ENCODE measurements around the gene CCDC50.
A peak's percentile ranks its signal among the peaks of the same experiment; 100 is the strongest.

CCDC50 gene

DNA sequence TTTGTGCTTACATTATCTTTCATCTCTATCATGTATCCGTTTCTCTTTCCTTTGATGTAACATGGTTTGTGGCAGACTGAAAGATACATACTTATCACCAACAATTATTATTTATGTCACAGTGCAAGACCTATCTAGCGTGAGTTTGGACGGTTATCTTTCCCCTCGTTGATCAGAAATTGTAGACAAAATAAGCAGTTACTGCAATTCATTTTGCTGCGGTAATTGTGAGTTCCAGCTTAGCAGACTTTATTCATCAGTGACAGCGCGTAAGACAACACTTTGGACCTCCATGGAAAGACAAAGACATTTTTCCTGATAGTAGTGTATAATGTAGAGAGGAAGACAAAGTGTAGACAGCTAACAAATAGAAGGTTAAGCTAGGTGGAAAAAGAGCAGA, 52.1 kb downstream of the CCDC50 start:
- no peak for DNase-seq

- no peak for DNase-seq
These were observed 53.5 kb downstream of the CCDC50 start for GRCh38 chr3:191382661-191383060.

- DNase-seq, result no peak
These were observed 53.9 kb downstream of the CCDC50 start for GRCh38 chr3:191383124-191383523.

DNA sequence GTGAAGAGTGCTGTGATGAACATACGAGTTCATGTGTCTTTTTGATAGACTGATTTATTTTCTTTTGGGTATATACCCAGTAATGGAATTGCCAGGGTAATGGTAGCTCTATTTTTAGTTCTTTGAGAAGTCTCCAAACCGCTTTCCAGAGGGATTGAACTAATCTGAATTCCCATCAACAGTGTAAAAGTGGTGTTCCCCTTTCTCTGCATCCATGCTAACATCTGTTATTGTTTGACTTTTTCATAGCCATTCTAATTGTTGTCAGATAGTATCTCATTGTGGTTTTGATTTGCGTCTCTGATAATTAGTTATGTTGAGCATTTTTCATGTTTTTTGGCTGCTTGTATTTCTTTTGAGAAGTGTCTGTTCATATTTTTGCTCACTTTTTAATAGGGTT, 55.9 kb downstream of the CCDC50 start:
- DNase-seq, result no peak

- no peak for DNase-seq
These were observed 58.4 kb downstream of the CCDC50 start for GRCh38 chr3:191387441-191388077.

DNA sequence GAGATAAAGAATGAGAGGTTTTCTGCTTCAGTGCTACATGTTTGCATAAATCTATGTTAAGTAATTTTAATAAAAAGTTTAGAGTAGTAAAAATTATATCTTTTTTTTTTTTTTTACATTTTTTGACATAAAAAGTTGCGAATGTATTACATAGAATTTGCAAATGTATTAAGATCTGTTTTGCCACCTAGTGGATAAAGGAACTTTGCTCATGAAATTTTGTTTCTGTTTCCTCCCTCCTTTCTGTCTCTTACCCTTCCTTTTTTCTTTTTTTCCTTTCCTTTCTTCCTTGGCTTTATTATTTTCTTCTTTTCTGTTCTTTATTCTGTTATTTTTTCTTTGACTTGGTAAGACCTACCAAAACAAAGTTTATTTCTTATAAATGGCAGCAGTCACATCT, 59.6 kb downstream of the CCDC50 start:
- no peak for DNase-seq

- DNase-seq, result no peak
These were observed 61.4 kb downstream of the CCDC50 start for GRCh38 chr3:191390580-191390979.

GRCh38 chr3:191391861-191392808, 62.9 kb downstream of the CCDC50 start:
- no peak for DNase-seq

GRCh38 chr3:191393146-191393545, 64.0 kb downstream of the CCDC50 start:
- no peak for DNase-seq

DNA sequence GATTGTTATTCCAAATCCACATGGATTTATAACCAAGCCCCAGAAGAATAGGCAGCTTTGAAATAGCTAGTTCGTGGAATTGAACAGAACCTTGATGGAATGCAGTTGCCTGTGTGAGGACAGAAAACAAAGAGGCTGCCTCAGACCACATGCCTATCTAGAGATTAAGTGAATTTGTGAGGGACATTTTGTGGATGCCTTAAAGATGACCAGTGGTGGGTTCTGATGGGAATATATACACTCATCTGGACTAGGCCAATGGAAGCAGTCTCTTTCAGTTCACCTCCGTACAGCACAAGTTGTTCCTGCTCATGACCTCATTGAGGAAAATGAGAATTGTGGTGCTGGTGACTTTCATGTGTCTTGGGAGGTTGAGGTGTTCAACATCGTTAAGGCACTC, 68.6 kb downstream of the CCDC50 start:
- no peak for DNase-seq

DNA sequence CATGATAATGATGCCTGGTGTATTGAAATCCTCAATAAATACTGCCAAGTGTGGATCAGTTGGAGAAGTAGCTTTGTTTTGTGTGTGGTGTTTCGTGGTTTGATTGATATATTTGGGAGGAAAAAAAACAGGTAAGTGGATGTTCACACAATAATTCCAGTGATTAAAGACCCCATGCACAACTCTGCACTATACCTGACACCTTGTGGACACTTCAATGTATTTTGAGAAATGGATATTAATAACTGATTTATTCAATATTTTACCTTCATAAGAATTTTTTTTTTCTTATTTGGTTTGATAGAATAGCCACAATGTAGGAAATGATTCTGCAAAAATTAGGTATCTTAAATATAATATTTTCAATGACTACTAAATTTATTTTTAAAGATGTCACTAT, 69.4 kb downstream of the CCDC50 start:
- no peak for DNase-seq

DNA sequence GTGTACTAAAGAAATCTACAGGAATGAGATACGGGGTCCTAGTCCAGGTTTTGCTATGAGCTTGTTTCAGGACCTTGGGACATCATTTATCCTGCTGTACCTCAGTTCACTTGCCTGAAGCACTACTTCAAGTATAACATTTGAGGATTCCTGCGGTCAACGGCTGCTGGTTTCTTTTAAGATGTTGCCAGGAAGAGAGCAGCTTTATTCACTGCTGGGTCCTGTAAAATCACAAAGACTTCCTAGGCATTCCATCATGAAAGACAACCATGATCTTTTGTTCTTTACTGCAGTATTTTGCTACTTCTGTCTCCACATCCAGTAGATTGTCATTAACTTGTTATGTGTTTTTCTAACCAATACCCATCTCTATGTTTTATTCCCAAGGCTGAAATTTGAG, 70.7 kb downstream of the CCDC50 start:
- DNase-seq, result no peak

DNA sequence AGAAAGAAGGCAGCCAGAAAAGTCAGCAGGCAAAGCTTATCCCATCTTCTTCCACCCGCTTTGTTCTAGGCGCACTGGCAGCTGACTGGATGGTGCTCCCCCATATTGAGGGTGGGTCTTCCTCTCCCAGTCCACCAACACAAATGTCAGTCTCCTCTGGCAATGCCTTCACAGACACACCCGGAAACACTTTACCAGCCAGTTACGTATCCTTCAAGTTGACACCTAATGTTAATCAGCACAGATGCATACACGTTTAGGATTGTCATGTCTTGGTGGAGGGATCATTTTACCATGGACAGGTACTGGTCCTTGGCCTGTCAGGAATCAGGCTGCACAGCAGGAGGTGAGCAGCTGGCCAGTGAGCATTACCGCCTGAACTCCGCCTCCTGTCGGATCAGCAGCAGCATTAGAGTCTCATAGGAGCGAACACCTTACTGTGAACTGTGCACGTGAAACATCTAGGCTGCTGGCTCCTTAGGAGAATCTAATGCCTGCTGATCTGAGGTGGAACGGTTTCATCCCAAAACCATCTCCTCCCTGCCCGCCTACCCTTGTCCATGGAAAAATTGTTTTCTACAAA, 72.7 kb downstream of the CCDC50 start:
- no peak for DNase-seq

DNA sequence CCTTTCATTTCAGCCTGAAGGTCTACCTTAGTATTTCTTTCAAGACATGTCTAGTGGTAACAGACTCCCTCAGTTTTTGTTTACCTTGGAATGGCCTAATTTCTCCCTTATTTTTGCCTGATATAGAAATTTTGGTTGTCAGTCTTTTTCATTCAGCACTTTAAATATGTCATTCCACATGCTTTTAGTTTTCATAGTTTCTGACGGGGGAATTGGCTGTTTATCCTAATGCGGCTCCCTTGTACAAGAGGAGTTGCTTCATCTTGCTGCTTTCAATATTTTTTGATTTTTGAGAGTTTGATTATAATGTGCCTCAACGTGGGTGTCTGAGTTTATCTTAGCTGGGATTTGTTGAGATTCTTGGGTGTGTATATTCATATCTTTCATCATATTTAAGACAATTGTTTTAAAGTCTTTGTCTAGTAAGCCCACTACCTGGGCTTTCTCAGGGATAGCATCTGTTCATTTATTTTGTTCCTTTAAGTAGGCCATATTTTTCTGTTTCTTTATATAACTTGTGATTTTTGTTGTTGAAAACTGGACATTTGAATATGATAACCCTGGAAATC, 80.7 kb downstream of the CCDC50 start:
- no peak for DNase-seq

GRCh38 chr3:191412759-191413158, 83.6 kb downstream of the CCDC50 start:
- DNase-seq, result peak; percentile 30

DNA sequence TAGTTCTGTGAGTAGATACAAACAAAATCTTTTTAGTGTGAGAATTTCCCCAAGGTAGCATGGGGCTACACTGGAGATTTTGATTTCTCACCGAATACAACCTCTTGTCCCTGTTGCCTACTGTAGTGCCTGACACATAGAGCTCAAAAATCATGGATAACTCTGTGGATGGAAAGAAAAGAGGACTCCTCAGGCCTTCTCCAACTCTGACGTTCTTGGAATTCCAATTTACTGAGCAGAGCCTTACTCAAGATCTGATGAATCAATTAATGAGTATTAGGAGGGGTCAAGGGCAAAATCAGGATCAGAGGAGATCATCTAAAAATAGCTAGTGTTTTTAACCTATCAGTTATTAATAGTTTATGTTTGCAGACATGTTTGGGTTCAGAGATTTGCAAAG, 85.1 kb downstream of the CCDC50 start:
- DNase-seq, result no peak

DNA sequence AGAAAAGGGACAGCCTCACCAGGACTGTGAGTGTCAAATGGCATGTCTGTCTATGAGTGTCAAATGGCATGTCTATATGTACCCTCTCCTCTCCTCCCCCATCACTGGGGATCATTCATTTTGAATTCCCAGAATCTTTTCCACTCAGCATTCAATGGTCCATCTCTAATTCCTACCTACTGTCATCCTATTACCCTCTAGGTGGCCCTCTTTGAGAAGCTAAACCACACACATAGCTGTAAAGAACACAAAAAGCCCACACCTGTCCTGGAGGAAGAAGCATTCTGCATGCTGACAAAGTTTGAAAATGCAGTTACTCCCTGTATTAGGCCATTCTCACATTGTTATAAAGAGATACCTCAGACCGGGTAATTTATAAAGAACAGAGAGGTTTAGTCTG, 85.5 kb downstream of the CCDC50 start:
- DNase-seq, result no peak

DNA sequence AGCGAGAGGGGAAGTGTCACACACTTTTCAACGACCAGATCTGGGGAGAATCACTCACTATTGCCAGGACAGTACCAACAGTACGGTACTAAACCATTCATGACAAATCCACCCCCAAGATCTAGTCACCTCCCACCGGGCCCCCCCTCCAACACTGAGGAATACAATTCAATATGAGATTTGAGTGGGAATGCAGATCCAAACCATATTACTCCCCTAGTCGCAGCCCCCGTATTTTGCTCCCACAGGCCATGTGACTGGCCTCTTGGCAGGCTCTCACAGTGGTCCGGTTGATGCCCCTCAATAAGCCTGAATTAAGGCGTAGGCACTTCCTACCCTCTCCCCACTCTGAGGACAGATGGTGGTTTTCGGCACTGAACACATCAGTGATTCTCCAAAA, 86.4 kb downstream of the CCDC50 start:
- no peak for DNase-seq

DNA sequence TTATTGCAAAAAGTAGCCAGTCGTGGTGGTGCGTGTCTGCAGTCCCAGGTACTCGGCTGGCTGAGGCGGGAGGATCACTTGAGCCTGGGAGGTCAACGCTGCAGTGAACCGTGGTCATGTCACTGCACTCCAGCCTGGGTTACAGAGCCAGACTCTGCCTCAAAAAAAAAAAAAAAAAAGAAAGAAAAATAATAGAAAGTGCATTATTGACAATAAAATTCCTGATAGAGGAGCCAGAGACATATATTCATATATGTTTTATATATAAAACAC, 88.2 kb downstream of the CCDC50 start:
- DNase-seq, result no peak

GRCh38 chr3:191420771-191421170, 91.6 kb downstream of the CCDC50 start:
- no peak for DNase-seq

- DNase-seq, result no peak
These were observed 95.7 kb downstream of the CCDC50 start for GRCh38 chr3:191424881-191425280.

- no peak for DNase-seq
These were observed 96.1 kb downstream of the CCDC50 start for GRCh38 chr3:191425322-191425734.

DNA sequence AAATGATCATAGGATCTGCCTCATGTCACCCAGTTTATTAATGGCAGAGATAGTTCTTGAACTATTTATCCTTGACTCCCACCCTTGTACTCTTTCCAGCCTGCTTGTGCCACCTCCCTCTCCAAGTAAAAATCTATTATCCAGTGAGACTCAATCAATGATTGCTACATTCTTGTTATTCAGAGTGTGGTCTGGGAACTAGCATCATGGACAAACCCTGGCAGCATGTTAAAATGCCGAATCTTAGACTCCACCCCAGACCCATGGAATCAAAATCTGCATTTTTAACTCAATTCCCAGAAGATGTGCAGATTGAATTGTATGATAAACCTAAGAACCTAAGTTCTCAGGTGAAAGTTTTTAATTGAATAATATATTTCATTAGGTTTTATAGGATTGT, 97.1 kb downstream of the CCDC50 start:
- no peak for DNase-seq

- DNase-seq, result no peak
These were observed 99.0 kb downstream of the CCDC50 start for GRCh38 chr3:191428177-191428576.

Data from right hindlimb (tissue), 1 donor.